AG09319 (cell line): ENCODE results near the gene LFNG.
A peak's percentile ranks its signal among the peaks of the same experiment; 100 is the strongest.
"Not testable (repeated sequence)": the region's sequence is repeated elsewhere in the genome, so short reads cannot be mapped to it uniquely, and the experiment has no call there.

ENCODE experiments used
- DNase-seq: peaks from one replicate; pipeline ENCODE4 v3.0.0-alpha.2; 2010; ENCODE audit warnings: low read depth; ENCODE audit errors: extremely low read depth
- CTCF ChIP-seq: IDR thresholded peaks from 2 replicates; pipeline ENCODE4 v1.5.1; 2011; ENCODE audit warnings: low read depth, mild to moderate bottlenecking, inconsistent platforms, low read length, moderate library complexity

The LFNG gene

GRCh38 chr7:2553831-2554581 lies 34.4 kb downstream of the LFNG start:
- DNase-seq, result no peak
- TF ChIP-seq CTCF, result no peak

DNA sequence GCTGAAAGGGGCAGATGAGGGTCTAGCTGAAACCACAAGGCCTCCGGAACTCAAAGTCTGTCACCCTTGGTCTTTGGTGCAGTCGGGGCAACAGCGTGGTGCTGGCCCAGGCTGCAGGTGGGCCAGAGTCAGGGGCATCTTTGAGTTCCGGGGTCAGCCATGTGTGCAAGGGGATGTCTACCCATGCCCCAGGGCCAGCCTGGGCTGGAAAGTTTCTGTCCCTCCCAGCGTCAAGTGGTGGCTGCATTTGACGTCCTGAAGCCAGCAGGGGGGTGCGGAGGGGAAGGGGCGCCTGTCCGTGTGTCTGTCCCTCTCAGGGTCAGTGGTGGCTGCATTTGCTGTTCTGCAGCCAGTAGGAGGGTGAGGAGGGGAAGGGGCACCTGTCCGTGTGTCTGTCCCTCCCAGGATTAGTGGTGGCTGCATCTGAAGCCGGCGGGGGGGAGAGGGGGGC lies 35.1 kb downstream of the LFNG start:
- DNase-seq, result no peak
- no peak for TF ChIP-seq CTCF

- DNase-seq, result peak; percentile 73
- TF ChIP-seq CTCF, result peak; percentile 49
Observed at GRCh38 chr7:2555121-2556052, 35.8 kb downstream of the LFNG start, which contains the start of gene BRAT1. TSS of gene BRAT1 (minus strand) at chr7:2555524. CDS start at chr7:2554431, 1,093 bp downstream.

GRCh38 chr7:2558629-2559282 lies 39.2 kb downstream of the LFNG start, which contains the start of gene IQCE:
TSS of gene IQCE (plus strand) at chr7:2558979. CDS start at chr7:2559182, 203 bp downstream.
- TF ChIP-seq CTCF, result no peak
- peak; percentile 74 for DNase-seq

DNA sequence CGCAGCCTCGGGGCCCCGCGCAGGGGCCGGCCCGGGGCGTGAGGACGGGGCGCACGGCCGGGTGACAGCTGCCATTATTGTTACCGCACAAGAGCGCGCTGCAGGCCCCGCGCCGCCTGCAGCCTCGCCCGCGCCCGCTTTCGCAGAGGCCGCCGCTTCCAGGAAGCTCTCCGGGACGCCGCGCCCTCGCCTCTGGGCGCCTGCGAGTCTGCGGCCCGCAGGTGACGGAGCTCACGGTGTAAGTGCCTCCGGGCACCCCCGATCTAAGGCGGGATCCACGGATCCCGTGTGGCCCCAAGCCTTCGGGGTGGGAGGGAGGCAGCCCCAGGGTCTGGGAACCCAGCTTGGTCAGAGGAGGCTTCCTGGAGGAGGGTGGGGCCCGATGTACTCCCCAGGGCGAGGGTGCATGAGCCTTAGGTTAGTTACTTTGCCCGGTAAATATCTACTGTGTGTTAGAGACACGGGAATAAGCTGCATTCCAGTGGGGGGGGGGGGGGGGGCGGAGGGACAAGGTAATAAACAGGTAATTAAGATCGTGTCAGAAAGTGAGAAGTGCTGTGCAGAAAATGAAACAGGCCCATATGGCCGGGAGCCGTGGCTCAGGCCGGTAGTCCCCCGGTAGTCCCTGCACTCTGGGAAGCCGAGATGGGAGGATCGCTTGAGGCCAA lies 39.8 kb downstream of the LFNG start:
- no peak for DNase-seq
- no peak for TF ChIP-seq CTCF

GRCh38 chr7:2563955-2564354 lies 44.4 kb downstream of the LFNG start:
- DNase-seq, result not testable (repeated sequence)

- no peak for DNase-seq
- no peak for TF ChIP-seq CTCF
Observed at GRCh38 chr7:2564970-2565540, 45.5 kb downstream of the LFNG start.
